Measurements from ENCODE around the gene QARS1. TPM values are rescaled to one million over a fixed set of nuclear protein-coding genes. Genes with fewer than 3 reads are reported as not detected.

The QARS1 gene
- total and polyA plus RNA-seq, 12 donors = 144 to 534 (median 272) TPM

DNA sequence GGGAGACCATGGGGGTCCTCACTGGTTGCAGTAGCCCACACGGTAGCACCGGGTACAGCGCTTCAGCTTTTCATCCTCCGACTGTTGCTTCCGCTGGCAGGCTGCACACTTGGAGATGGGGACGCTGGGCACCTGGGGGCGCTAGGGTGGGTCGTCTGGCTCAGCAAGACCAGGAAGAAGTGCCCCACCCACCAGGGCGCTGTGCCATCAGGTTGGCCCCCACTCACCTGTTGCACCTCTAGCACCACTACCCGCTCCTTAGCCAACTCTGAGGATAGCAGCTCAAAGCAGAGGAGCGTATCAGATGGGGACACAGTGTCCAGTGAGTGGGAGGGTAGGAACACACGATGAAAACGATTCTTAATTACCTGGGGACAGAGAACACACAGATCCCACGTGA lies 7.7 kb upstream of the QARS1 start:
- H3K4me3 ChIP-seq = no peak overlapping the region
- H3K27ac ChIP-seq = no peak overlapping the region
- TF ChIP-seq CTCF (IDR thresholded peaks at IDR 0.05) (no peak), POLR2A (IDR thresholded peaks at IDR 0.05) (no peak)
- H3K27me3 ChIP-seq = no peaks in the 10 kb centered on the region
- no peak for DNase-seq
- intact Hi-C loops (cut with DNase I) = no loop called here
- H3K4me1 ChIP-seq (replicated peaks in 1 of 2) = no peaks in the 10 kb centered on the region
- H3K9me3 ChIP-seq (replicated peaks in 1 of 3) = no peaks in the 10 kb centered on the region
- H3K36me3 ChIP-seq (replicated peaks in 1 of 2) = peaks cover 0 to 99% of the 10 kb centered on the region in 2 donors
- 85 to 91% (median 89%) methylated on average over 9 to 14 of the region's 14 CpGs for WGBS, 4 donors

- intact Hi-C loops (cut with DNase I) = no loop called here
- WGBS, 4 donors = 20 to 73% (median 70%) methylated on average over 1 to 6 of the region's 6 CpGs
- TF ChIP-seq CTCF (IDR thresholded peaks at IDR 0.05) (no peak), POLR2A (IDR thresholded peaks at IDR 0.05) (no peak)
- H3K4me1 ChIP-seq (replicated peaks in 1 of 2) = no peaks in the 10 kb centered on the region
- peaks cover 0 to 92% of the 10 kb centered on the region in 2 donors for H3K36me3 ChIP-seq (replicated peaks in 1 of 2)
- H3K9me3 ChIP-seq (replicated peaks in 1 of 3) = no peaks in the 10 kb centered on the region
- H3K27me3 ChIP-seq = no peaks in the 10 kb centered on the region
- H3K27ac ChIP-seq = no peak overlapping the region
- no peak for DNase-seq
- H3K4me3 ChIP-seq = no peak overlapping the region
These were observed 6.8 kb upstream of the QARS1 start for GRCh38 chr3:49111347-49111746.

DNA sequence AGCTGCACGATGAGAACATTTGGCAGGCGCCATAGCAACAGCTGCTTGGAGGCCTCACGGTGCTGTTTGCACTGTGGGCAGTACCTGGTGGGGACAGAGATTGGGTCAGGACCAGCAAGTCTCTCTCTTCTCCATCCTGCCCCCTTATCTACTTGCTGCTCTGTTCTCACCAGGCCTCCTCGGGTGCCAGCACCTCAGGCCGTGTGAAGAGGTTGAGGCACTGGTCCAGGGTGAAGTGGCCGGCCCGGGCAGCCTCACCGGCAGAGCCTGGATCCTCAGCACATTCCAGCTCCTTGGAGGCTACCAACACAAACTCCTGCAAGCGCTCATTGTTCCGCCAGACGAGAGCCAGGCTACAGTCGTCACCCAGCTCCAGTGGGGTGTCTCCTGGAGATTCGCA lies 6.2 kb upstream of the QARS1 start:
- WGBS, 4 donors = 17 to 89% (median 87%) methylated on average over 1 to 13 of the region's 13 CpGs
- Histone ChIP-seq H3K27me3 (no peaks in the 10 kb centered on the region), H3K36me3 (replicated peaks in 1 of 2) (peaks cover 0 to 87% of the 10 kb centered on the region in 2 donors), H3K9me3 (replicated peaks in 1 of 3) (no peaks in the 10 kb centered on the region), H3K4me3 (no peak overlapping the region), H3K4me1 (replicated peaks in 1 of 2) (peaks cover 0 to 1% of the 10 kb centered on the region in 2 donors), H3K27ac (no peak overlapping the region)
- no peak for DNase-seq
- intact Hi-C loops (cut with DNase I) = no loop called here
- TF ChIP-seq POLR2A (IDR thresholded peaks at IDR 0.05) (no peak), CTCF (IDR thresholded peaks at IDR 0.05) (no peak)

GRCh38 chr3:49108346-49108745 lies 3.8 kb upstream of the QARS1 start:
- peaks cover 0 to 62% of the 10 kb centered on the region in 2 donors for H3K36me3 ChIP-seq (replicated peaks in 1 of 2)
- WGBS, 4 donors = 77 to 85% (median 81%) methylated on average over 6 to 14 of the region's 14 CpGs
- peaks cover 17 to 18% of the 10 kb centered on the region in 2 donors for H3K4me1 ChIP-seq (replicated peaks in 1 of 2)
- TF ChIP-seq POLR2A (IDR thresholded peaks at IDR 0.05) = no peak
- no peak for TF ChIP-seq CTCF (IDR thresholded peaks at IDR 0.05)
- no peaks in the 10 kb centered on the region for H3K9me3 ChIP-seq (replicated peaks in 1 of 3)
- H3K27ac ChIP-seq = no peak overlapping the region
- no peak overlapping the region for H3K4me3 ChIP-seq
- DNase-seq = no peak
- intact Hi-C loops (cut with DNase I) = no loop called here
- H3K27me3 ChIP-seq = no peaks in the 10 kb centered on the region

Data from adrenal gland (tissue), 12 donors.